ENCODE results near the gene ZSCAN5C. TPM values are rescaled to one million over a fixed set of nuclear protein-coding genes. Genes with fewer than 3 reads are reported as not detected.

Gene ZSCAN5C
- polyA plus RNA-seq, 2 of the 4 experiments (the other 2 are of a cell fraction) = not detected

DNA sequence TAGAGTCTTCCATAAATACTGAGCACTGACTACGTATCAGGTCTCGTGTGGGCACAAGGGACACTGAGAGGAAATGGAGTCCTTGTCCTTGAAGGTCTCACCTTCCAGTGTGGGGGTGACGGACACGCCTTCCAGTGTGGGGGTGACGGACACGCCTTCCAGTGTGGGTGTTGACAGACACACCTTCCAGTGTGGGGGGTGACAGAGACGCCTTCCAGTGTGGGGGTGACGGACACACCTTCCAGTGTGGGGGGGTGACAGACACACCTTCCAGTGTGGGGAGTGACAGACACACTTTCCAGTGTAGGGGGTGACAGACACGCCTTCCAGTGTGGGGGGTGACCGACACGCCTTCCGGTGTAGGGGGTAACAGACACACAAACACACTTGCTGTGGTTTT lies 56.2 kb downstream of the ZSCAN5C start:
- H3K4me3 ChIP-seq = no peak overlapping the region
- POLR2A ChIA-PET = no interaction called here
- no peak overlapping the region for H3K4me2 ChIP-seq
- ATAC-seq = no peak
- WGBS (ENCODE audit: missing lambda C conversion rate) = 91% methylated on average over 12 of the region's 12 CpGs
- H3K9me3 ChIP-seq = peaks cover 6% of the 10 kb centered on the region; the same call in 2 of the 3 replicates
- DNase-seq (ENCODE audit: low read depth in 1 of 2, low spot score in 1 of 2) = no peak
- no peak overlapping the region for H3K27ac ChIP-seq
- CTCF ChIA-PET = no interaction called here
- no peak for FAIRE-seq
- H3K4me1 ChIP-seq = no peaks in the 10 kb centered on the region
- no peak for TF ChIP-seq RAD21 (conservative IDR thresholded peaks at IDR 0.05 in 1 of 2, IDR thresholded peaks at IDR 0.05 in 1 of 2)
- TF ChIP-seq HDAC2 (IDR thresholded peaks at IDR 0.05) = no peak
- TF ChIP-seq, protein P1, sequence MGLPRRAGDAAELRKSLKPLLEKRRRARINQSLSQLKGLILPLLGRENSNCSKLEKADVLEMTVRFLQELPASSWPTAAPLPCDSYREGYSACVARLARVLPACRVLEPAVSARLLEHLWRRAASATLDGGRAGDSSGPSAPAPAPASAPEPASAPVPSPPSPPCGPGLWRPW (IDR thresholded peaks at IDR 0.05) = no peak
- TF ChIP-seq FOSL2 (IDR thresholded peaks at IDR 0.05) = no peak
- TF ChIP-seq FOSL2 (CRISPR knock-in tag; IDR thresholded peaks at IDR 0.05) = no peak
- TF ChIP-seq GATA3 (IDR thresholded peaks at IDR 0.05; ENCODE audit: borderline replicate concordance) = no peak
- no peak for TF ChIP-seq NFE2L2 (conservative IDR thresholded peaks at IDR 0.05; ENCODE audit: low read length)
- no peak for TF ChIP-seq ZNF302 (CRISPR knock-in tag; IDR thresholded peaks at IDR 0.05)
- TF ChIP-seq, protein P2, sequence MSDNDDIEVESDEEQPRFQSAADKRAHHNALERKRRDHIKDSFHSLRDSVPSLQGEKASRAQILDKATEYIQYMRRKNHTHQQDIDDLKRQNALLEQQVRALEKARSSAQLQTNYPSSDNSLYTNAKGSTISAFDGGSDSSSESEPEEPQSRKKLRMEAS (IDR thresholded peaks at IDR 0.05) = no peak
- TF ChIP-seq FOSB (CRISPR knock-in tag; IDR thresholded peaks at IDR 0.05) = no peak
- TF ChIP-seq KDM1A (IDR thresholded peaks at IDR 0.05; ENCODE audit: low read depth) = no peak
- TF ChIP-seq CEBPB (IDR thresholded peaks at IDR 0.05) = no peak
- no peak for TF ChIP-seq RCOR1 (IDR thresholded peaks at IDR 0.05; ENCODE audit: low read depth, low read length)
- no peak for TF ChIP-seq TP53 (CRISPR knock-in tag; IDR thresholded peaks at IDR 0.05)
- no peak for TF ChIP-seq ESRRA (IDR thresholded peaks at IDR 0.05; ENCODE audit: borderline replicate concordance, low read length)
- TF ChIP-seq TFCP2L1 (CRISPR knock-in tag; IDR thresholded peaks at IDR 0.05) = no peak
- no peak for TF ChIP-seq MAFK (IDR thresholded peaks at IDR 0.05; ENCODE audit: partially characterized antibody)
- no peak for TF ChIP-seq ZC3H11A (IDR thresholded peaks at IDR 0.05)
- TF ChIP-seq CHD2 (IDR thresholded peaks at IDR 0.05; ENCODE audit: low read length, partially characterized antibody) = no peak

Other genes starting within 250 kb of the ZSCAN5C start
- gene NLRP5, start 215.5 kb upstream of the ZSCAN5C start, polyA plus RNA-seq (2011; rRNA removed) = not detected in 2 replicates
- not detected in 3 replicates for gene NLRP5, start 215.5 kb upstream of the ZSCAN5C start, polyA plus RNA-seq (2017; fragmentation: RNase III; extraction: RNeasy Plus Mini Kit Qiagen cat#74134 plus additional on column Dnase treatment)
- gene ZNF787, start 81.0 kb upstream of the ZSCAN5C start, polyA plus RNA-seq (2011; rRNA removed) = 10.7 and 12.5 TPM in 2 replicates
- 35.1 to 39.3 TPM (median 36.7 TPM) in 3 replicates for gene ZNF787, start 81.0 kb upstream of the ZSCAN5C start, polyA plus RNA-seq (2017; fragmentation: RNase III; extraction: RNeasy Plus Mini Kit Qiagen cat#74134 plus additional on column Dnase treatment)
- gene ZNF444, start 61.0 kb upstream of the ZSCAN5C start, polyA plus RNA-seq (2011; rRNA removed) = 10.5 and 16.5 TPM in 2 replicates
- 23.1 to 26.2 TPM (median 25.5 TPM) in 3 replicates for gene ZNF444, start 61.0 kb upstream of the ZSCAN5C start, polyA plus RNA-seq (2017; fragmentation: RNase III; extraction: RNeasy Plus Mini Kit Qiagen cat#74134 plus additional on column Dnase treatment)
- gene GALP, start 26.3 kb upstream of the ZSCAN5C start, polyA plus RNA-seq (2011; rRNA removed) = not detected in 2 replicates
- not detected in 3 replicates for gene GALP, start 26.3 kb upstream of the ZSCAN5C start, polyA plus RNA-seq (2017; fragmentation: RNase III; extraction: RNeasy Plus Mini Kit Qiagen cat#74134 plus additional on column Dnase treatment)
- 0.07 TPM in 1 of 2 replicates, not detected in the other for gene ZSCAN5B, start 4.5 kb upstream of the ZSCAN5C start, polyA plus RNA-seq (2011; rRNA removed)
- not detected in 3 replicates for gene ZSCAN5B, start 4.5 kb upstream of the ZSCAN5C start, polyA plus RNA-seq (2017; fragmentation: RNase III; extraction: RNeasy Plus Mini Kit Qiagen cat#74134 plus additional on column Dnase treatment)
- not detected in 2 replicates for gene EDDM13, start 70.5 kb downstream of the ZSCAN5C start, polyA plus RNA-seq (2011; rRNA removed)
- gene EDDM13, start 70.5 kb downstream of the ZSCAN5C start, polyA plus RNA-seq (2017; fragmentation: RNase III; extraction: RNeasy Plus Mini Kit Qiagen cat#74134 plus additional on column Dnase treatment) = not detected in 3 replicates
- gene ZSCAN5A, start 112.6 kb downstream of the ZSCAN5C start, polyA plus RNA-seq (2011; rRNA removed) = 13.3 and 16.1 TPM in 2 replicates
- 10.8 to 12.2 TPM (median 12.0 TPM) in 3 replicates for gene ZSCAN5A, start 112.6 kb downstream of the ZSCAN5C start, polyA plus RNA-seq (2017; fragmentation: RNase III; extraction: RNeasy Plus Mini Kit Qiagen cat#74134 plus additional on column Dnase treatment)
- 3.2 TPM in 2 replicates for gene ZNF582, start 191.3 kb downstream of the ZSCAN5C start, polyA plus RNA-seq (2011; rRNA removed)
- gene ZNF582, start 191.3 kb downstream of the ZSCAN5C start, polyA plus RNA-seq (2017; fragmentation: RNase III; extraction: RNeasy Plus Mini Kit Qiagen cat#74134 plus additional on column Dnase treatment) = 1.0 to 1.5 TPM (median 1.1 TPM) in 3 replicates
- 3.4 and 4.8 TPM in 2 replicates for gene ZNF583, start 202.1 kb downstream of the ZSCAN5C start, polyA plus RNA-seq (2011; rRNA removed)
- gene ZNF583, start 202.1 kb downstream of the ZSCAN5C start, polyA plus RNA-seq (2017; fragmentation: RNase III; extraction: RNeasy Plus Mini Kit Qiagen cat#74134 plus additional on column Dnase treatment) = 2.9 to 4.2 TPM (median 3.4 TPM) in 3 replicates